CD4-positive, alpha-beta T cell (primary cell): ENCODE measurements around the gene ZNF586. TPM values are rescaled to one million over a fixed set of nuclear protein-coding genes. Genes with fewer than 3 reads are reported as not detected.
"Not testable (repeated sequence)": the region's sequence is repeated elsewhere in the genome, so short reads cannot be mapped to it uniquely, and the experiment has no call there.

Source experiments
- ATAC-seq: fragments of 200-7000 bp; cut with Tn5 transposase; one replicate; pipeline ENCODE4 v1.10.0; 2022; ENCODE audit warnings: mild to moderate bottlenecking; ENCODE audit not compliant: poor library complexity
- CTCF ChIA-PET: fragments of 350-600 bp; sonication (Branson Sonifier 250); formaldehyde crosslinking; loops from one replicate; lab custom pipeline; 2021; ENCODE audit warnings: antibody characterized with exemption, inconsistent platforms; lab: Charles Lee
- POLR2A ChIA-PET: fragments of 350-600 bp; sonication (Branson Sonifier 250); formaldehyde crosslinking; loops from one replicate; lab custom pipeline; 2021; ENCODE audit warnings: antibody characterized with exemption, inconsistent platforms; lab: Charles Lee
- DNase-seq, 14 experiments: peaks; one replicate each; pipeline ENCODE4 v3.0.0-alpha.2; 2013 to 2020; ENCODE audit warnings: mixed read lengths in 2 of 14
- H3K27ac ChIP-seq, 2 donors: one replicate each; pipeline versions ENCODE4 v1.5.1 to v1.7.0; 2013; ENCODE audit warnings: low read length in 2 of 2, low read depth in 1 of 2, mild to moderate bottlenecking in 1 of 2
- H3K27me3 ChIP-seq, 2 experiments: 1 replicate in 1 of 2; 2 replicates in 1 of 2; pipeline versions ENCODE4 v1.6.1 to v1.7.0; 2013; ENCODE audit warnings: low read length in 2 of 2, control low read depth in 1 of 2, mild to moderate bottlenecking in 1 of 2, moderate library complexity in 1 of 2; ENCODE audit not compliant: insufficient read depth in 2 of 2, control insufficient read depth in 1 of 2
- H3K36me3 ChIP-seq: one replicate; pipeline ENCODE4 v1.6.1; 2013; ENCODE audit warnings: low read length, control low read depth; ENCODE audit not compliant: insufficient read depth
- H3K4me1 ChIP-seq: one replicate; pipeline ENCODE4 v1.6.1; 2013; ENCODE audit warnings: low read length, control low read depth; ENCODE audit not compliant: insufficient read depth
- H3K4me3 ChIP-seq: one replicate; pipeline ENCODE4 v1.5.1; 2013; ENCODE audit warnings: mild to moderate bottlenecking, low read length, moderate library complexity
- H3K9me3 ChIP-seq, 2 experiments: 1 replicate in 1 of 2; 2 replicates in 1 of 2; pipeline versions ENCODE4 v1.6.1 to v1.7.0; 2013; ENCODE audit warnings: low read length in 2 of 2, mild to moderate bottlenecking in 2 of 2, control low read depth in 1 of 2, moderate library complexity in 1 of 2; ENCODE audit not compliant: control insufficient read depth in 1 of 2, insufficient read depth in 1 of 2
- H3K27ac Mint-ChIP-seq: one replicate; pipeline ENCODE4 v1.8.0; 2020; ENCODE audit warnings: mixed read lengths
- H3K27me3 Mint-ChIP-seq: one replicate; pipeline ENCODE4 v1.8.0; 2021; ENCODE audit warnings: mixed read lengths
- H3K36me3 Mint-ChIP-seq: one replicate; pipeline ENCODE4 v1.8.0; 2021; ENCODE audit warnings: low read depth, mixed read lengths
- H3K4me1 Mint-ChIP-seq: one replicate; pipeline ENCODE4 v1.8.0; 2021; ENCODE audit warnings: low read depth, mixed read lengths
- H3K4me3 Mint-ChIP-seq: one replicate; pipeline ENCODE4 v1.8.0; 2020; ENCODE audit warnings: mild to moderate bottlenecking, mixed read lengths
- H3K9me3 Mint-ChIP-seq: one replicate; pipeline ENCODE4 v1.8.0; 2020; ENCODE audit warnings: mixed read lengths
- CTCF ChIP-seq: fragments of 200-600 bp; IDR thresholded peaks from one replicate; pipeline ENCODE4 v1.8.0; 2022; ENCODE audit warnings: antibody characterized with exemption, mild to moderate bottlenecking
- intact Hi-C, 2 experiments: fragments of 100-400 bp; cut with DNase I in 1 of 2; cut with micrococcal nuclease in 1 of 2; formaldehyde crosslinking; loops; one replicate each; pipeline versions ENCODE4 v1.15.1 to v1.9.0; 2023 to 2025; cut with DNase I, micrococcal nuclease
- total RNA-seq, 174 experiments: library from RNA in 2 of 174; stranded (reverse) in 2 of 174; gene quantifications; one replicate each; pipeline ENCODE4 v1.2.3 and lab custom pipeline; 2021 to 2026

The ZNF586 gene
- total RNA-seq, 2 experiments from 2014 or later = 51.1 to 53.4 TPM

- intact Hi-C loops, H3K27me3 Mint-ChIP-seq, CTCF ChIA-PET, H3K9me3 Mint-ChIP-seq, POLR2A ChIA-PET, H3K9me3 ChIP-seq, ATAC-seq, H3K27me3 ChIP-seq, H3K4me3 Mint-ChIP-seq, H3K4me3 ChIP-seq, H3K27ac ChIP-seq, H3K36me3 ChIP-seq, DNase-seq: not testable (repeated sequence)
- peaks cover 56% of the 10 kb centered on the region for H3K4me1 Mint-ChIP-seq
- H3K4me1 ChIP-seq = peaks cover 19% of the 10 kb centered on the region
- H3K27ac Mint-ChIP-seq = peak overlapping the region; percentile 43
- H3K36me3 Mint-ChIP-seq = peaks cover 63% of the 10 kb centered on the region
Measured at GRCh38 chr19:57823608-57824007, 54.1 kb downstream of the ZNF586 start.

GRCh38 chr19:57825511-57825910 lies 56.0 kb downstream of the ZNF586 start:
- H3K4me3 Mint-ChIP-seq = no peak overlapping the region
- POLR2A ChIA-PET = no interaction called here

GRCh38 chr19:57829316-57829715 lies 59.8 kb downstream of the ZNF586 start:
- peaks cover 24% of the 10 kb centered on the region for H3K4me1 Mint-ChIP-seq
- no peak for DNase-seq

More at GRCh38 chr19:57825511-57825910, 56.0 kb downstream of the ZNF586 start:
- ATAC-seq = no peak
- Histone ChIP-seq H3K4me1 (peaks cover 7% of the 10 kb centered on the region), H3K4me3 (no peak overlapping the region), H3K9me3 (peaks cover 0 to 3% of the 10 kb centered on the region in 2 experiments), H3K27me3 (no peaks in the 10 kb centered on the region), H3K36me3 (peaks cover 4% of the 10 kb centered on the region), H3K27ac (no peak overlapping the region)
- Mint-ChIP-seq H3K4me1 (peaks cover 48% of the 10 kb centered on the region), H3K9me3 (no peaks in the 10 kb centered on the region), H3K27me3 (no peaks in the 10 kb centered on the region), H3K36me3 (peaks cover 69% of the 10 kb centered on the region), H3K27ac (no peak overlapping the region)
- intact Hi-C loops = no loop called here
- no peak for TF ChIP-seq CTCF
- CTCF ChIA-PET = no interaction called here
- no peak for DNase-seq

More at GRCh38 chr19:57829316-57829715, 59.8 kb downstream of the ZNF586 start:
- H3K9me3 Mint-ChIP-seq = no peaks in the 10 kb centered on the region
- POLR2A ChIA-PET = no interaction called here
- H3K36me3 ChIP-seq = peaks cover 3% of the 10 kb centered on the region
- no peaks in the 10 kb centered on the region for H3K27me3 Mint-ChIP-seq
- no peak overlapping the region for H3K27ac ChIP-seq
- no peaks in the 10 kb centered on the region for H3K4me1 ChIP-seq
- H3K9me3 ChIP-seq = peaks cover 0 to 3% of the 10 kb centered on the region in 2 experiments
- no peak for ATAC-seq
- CTCF ChIA-PET = no interaction called here
- no peak overlapping the region for H3K27ac Mint-ChIP-seq
- TF ChIP-seq CTCF = no peak
- H3K4me3 ChIP-seq = no peak overlapping the region
- intact Hi-C loops = no loop called here
- peaks cover 58% of the 10 kb centered on the region for H3K36me3 Mint-ChIP-seq
- no peaks in the 10 kb centered on the region for H3K27me3 ChIP-seq
- no peak overlapping the region for H3K4me3 Mint-ChIP-seq
